Breast epithelium (tissue), 3 donors: ENCODE measurements around the gene C17orf100.

Source experiments
- POLR2A ChIP-seq: fragments of 450-650 bp; IDR thresholded peaks from one replicate; pipeline ENCODE4 v1.6.1; 2016; ENCODE audit warnings: antibody characterized with exemption, mild to moderate bottlenecking, moderate library complexity
- POLR2AphosphoS5 ChIP-seq, 3 donors: sonication (generic); formaldehyde crosslinking; IDR thresholded peaks; one replicate each; pipeline ENCODE4 v1.6.1; 2017; ENCODE audit warnings: antibody characterized with exemption in 3 of 3
- TF ChIP-seq, protein P1 (sequence below), 3 donors: fragments of 450-650 bp; IDR thresholded peaks; one replicate each; pipeline ENCODE4 v1.5.1; 2016 to 2017; ENCODE audit warnings: antibody characterized with exemption in 3 of 3, mild to moderate bottlenecking in 3 of 3, moderate library complexity in 3 of 3

DNA sequence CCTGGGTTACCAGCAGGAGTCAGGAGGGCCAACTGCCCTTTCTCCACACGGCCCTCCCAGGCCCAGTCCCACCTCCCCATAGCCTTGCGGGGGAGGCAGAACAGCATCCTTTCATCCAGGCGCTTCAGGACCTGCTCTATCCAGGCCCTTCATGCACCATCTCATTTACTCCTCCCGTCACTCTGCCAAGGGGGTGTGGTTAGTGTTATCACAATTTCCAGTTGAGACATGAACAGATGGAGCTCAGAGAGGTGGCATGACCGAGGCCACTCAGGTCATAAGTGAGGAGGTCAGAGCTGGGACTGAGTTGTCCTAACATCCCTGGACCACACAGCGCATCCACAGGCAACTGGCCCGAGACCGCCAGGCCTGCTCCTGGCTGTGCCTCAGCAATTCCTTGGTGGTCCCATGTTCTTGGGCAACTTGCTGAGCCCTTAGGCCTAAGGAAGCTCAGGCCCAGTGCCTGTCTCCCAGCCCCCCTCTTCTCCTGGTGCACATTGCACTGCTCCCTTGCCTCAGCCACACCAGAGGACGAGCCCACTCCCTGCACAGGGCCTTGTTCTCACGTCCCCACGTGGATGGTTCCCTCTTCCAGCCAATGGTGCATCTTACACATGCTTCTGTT, 23.8 kb downstream of the C17orf100 start:
- TF ChIP-seq, protein P1, sequence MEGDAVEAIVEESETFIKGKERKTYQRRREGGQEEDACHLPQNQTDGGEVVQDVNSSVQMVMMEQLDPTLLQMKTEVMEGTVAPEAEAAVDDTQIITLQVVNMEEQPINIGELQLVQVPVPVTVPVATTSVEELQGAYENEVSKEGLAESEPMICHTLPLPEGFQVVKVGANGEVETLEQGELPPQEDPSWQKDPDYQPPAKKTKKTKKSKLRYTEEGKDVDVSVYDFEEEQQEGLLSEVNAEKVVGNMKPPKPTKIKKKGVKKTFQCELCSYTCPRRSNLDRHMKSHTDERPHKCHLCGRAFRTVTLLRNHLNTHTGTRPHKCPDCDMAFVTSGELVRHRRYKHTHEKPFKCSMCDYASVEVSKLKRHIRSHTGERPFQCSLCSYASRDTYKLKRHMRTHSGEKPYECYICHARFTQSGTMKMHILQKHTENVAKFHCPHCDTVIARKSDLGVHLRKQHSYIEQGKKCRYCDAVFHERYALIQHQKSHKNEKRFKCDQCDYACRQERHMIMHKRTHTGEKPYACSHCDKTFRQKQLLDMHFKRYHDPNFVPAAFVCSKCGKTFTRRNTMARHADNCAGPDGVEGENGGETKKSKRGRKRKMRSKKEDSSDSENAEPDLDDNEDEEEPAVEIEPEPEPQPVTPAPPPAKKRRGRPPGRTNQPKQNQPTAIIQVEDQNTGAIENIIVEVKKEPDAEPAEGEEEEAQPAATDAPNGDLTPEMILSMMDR (IDR thresholded peaks at IDR 0.05) = no peak
- TF ChIP-seq POLR2AphosphoS5 (IDR thresholded peaks at IDR 0.05) (no peak), POLR2A (no peak)
